Activated CD4-positive, alpha-beta T cell treated with anti-CD3 and anti-CD28 coated beads, Interleukin-2, amount 10 ng/mL, durations not matched to agents 7 days and 5 days (primary cell): ENCODE measurements around the gene SUV39H1. TPM values are rescaled to one million over a fixed set of nuclear protein-coding genes. Genes with fewer than 3 reads are reported as not detected.
A peak's percentile ranks its signal among the peaks of the same experiment; 100 is the strongest.

Experiments used
- CTCF ChIA-PET: fragments of 350-600 bp; sonication (Branson Sonifier 250); formaldehyde crosslinking; loops from one replicate; lab custom pipeline; 2021; ENCODE audit warnings: antibody characterized with exemption; lab: Charles Lee
- POLR2A ChIA-PET: fragments of 350-600 bp; sonication (Branson Sonifier 250); formaldehyde crosslinking; loops from one replicate; lab custom pipeline; 2021; ENCODE audit warnings: antibody characterized with exemption; lab: Charles Lee
- DNase-seq: peaks from one replicate; pipeline ENCODE4 v3.0.0-alpha.2; 2020
- H3K27ac Mint-ChIP-seq: one replicate; pipeline ENCODE4 v1.8.0; 2021; ENCODE audit warnings: mild to moderate bottlenecking, moderate library complexity, mixed read lengths
- H3K27me3 Mint-ChIP-seq: one replicate; pipeline ENCODE4 v1.8.0; 2021; ENCODE audit warnings: mixed read lengths
- H3K36me3 Mint-ChIP-seq: one replicate; pipeline ENCODE4 v1.8.0; 2021; ENCODE audit warnings: low read depth, mixed read lengths
- H3K4me1 Mint-ChIP-seq: one replicate; pipeline ENCODE4 v1.8.0; 2021; ENCODE audit warnings: mixed read lengths
- H3K4me3 Mint-ChIP-seq: one replicate; pipeline ENCODE4 v1.8.0; 2021; ENCODE audit warnings: mild to moderate bottlenecking, moderate library complexity, mixed read lengths
- H3K9me3 Mint-ChIP-seq: one replicate; pipeline ENCODE4 v1.8.0; 2021; ENCODE audit warnings: mixed read lengths
- total RNA-seq, 2 experiments: library from RNA; stranded (reverse); gene quantifications; one replicate each; pipeline ENCODE4 v1.2.3, GENCODE V29; 2021

SUV39H1 gene
- total RNA-seq, 2 experiments from 2014 or later, result 33.4 to 33.6 TPM

- Mint-ChIP-seq H3K36me3 (peaks cover 40% of the 10 kb centered on the region), H3K27ac (no peak overlapping the region), H3K27me3 (no peaks in the 10 kb centered on the region), H3K4me1 (peaks cover 37% of the 10 kb centered on the region), H3K4me3 (no peak overlapping the region), H3K9me3 (peaks cover 26% of the 10 kb centered on the region)
- no peak for DNase-seq
- ChIA-PET POLR2A (interaction anchor here (0.7 kb wide), 1 partner anchor 15 kb away, joined by 3 read pairs; no protein-coding TSS in a partner anchor), CTCF (interaction anchor here (1.3 kb wide), 1 partner anchor 23 kb away, joined by 3 read pairs; no protein-coding TSS in a partner anchor)
Measured at GRCh38 chrX:48728653-48729052, 32.1 kb downstream of the SUV39H1 start.

- H3K4me1 Mint-ChIP-seq, result peaks cover 19% of the 10 kb centered on the region
- H3K27ac Mint-ChIP-seq, result peak overlapping the region; percentile 96
- H3K4me3 Mint-ChIP-seq, result peak overlapping the region; percentile 87
- ChIA-PET CTCF (interaction anchor here (1.4 to 2.1 kb wide), 2 partner anchors 10 to 23 kb away, joined by 4 to 7 read pairs; no protein-coding TSS in a partner anchor), POLR2A (interaction anchor here (0.6 kb wide), 1 partner anchor 10 kb away, joined by 6 read pairs; no protein-coding TSS in a partner anchor)
- H3K27me3 Mint-ChIP-seq, result no peaks in the 10 kb centered on the region
- H3K36me3 Mint-ChIP-seq, result peaks cover 7% of the 10 kb centered on the region
- DNase-seq, result no peak
- H3K9me3 Mint-ChIP-seq, result no peaks in the 10 kb centered on the region
Measured at GRCh38 chrX:48736303-48736702, 39.8 kb downstream of the SUV39H1 start.

- Mint-ChIP-seq H3K36me3 (peaks cover 7% of the 10 kb centered on the region), H3K27me3 (no peaks in the 10 kb centered on the region), H3K4me1 (peaks cover 19% of the 10 kb centered on the region), H3K9me3 (no peaks in the 10 kb centered on the region), H3K4me3 (peak overlapping the region; percentile 87), H3K27ac (peak overlapping the region; percentile 96)
- no peak for DNase-seq
- POLR2A ChIA-PET, result interaction anchor here (0.6 kb wide), 3 partner anchors 10 to 161 kb away, joined by 3 to 6 read pairs (median 3); partner anchors contain the start of genes PQBP1 and TIMM17B
- CTCF ChIA-PET, result interaction anchor here (1.4 to 2.1 kb wide), 2 partner anchors 11 to 23 kb away, joined by 4 to 7 read pairs; no protein-coding TSS in a partner anchor
Measured at GRCh38 chrX:48736878-48737212, 40.3 kb downstream of the SUV39H1 start.

GRCh38 chrX:48737213-48737938 is 40.8 kb downstream of the SUV39H1 start:
- Mint-ChIP-seq H3K4me1 (peaks cover 19% of the 10 kb centered on the region), H3K27ac (peak overlapping the region; percentile 96), H3K27me3 (no peaks in the 10 kb centered on the region), H3K4me3 (peak overlapping the region; percentile 87), H3K36me3 (peaks cover 7% of the 10 kb centered on the region), H3K9me3 (no peaks in the 10 kb centered on the region)
- ChIA-PET CTCF (interaction anchor here (1.4 to 2.1 kb wide), 3 partner anchors 11 to 24 kb away, joined by 4 to 7 read pairs (median 5); no protein-coding TSS in a partner anchor), POLR2A (interaction anchor here (0.6 to 1.0 kb wide), 3 partner anchors 16 to 160 kb away, joined by 3 read pairs; partner anchors contain the start of genes PQBP1 and TIMM17B)
- DNase-seq, result peak; percentile 91

- peaks cover 7% of the 10 kb centered on the region for H3K36me3 Mint-ChIP-seq
- ChIA-PET CTCF (interaction anchor here (1.6 to 2.1 kb wide), 2 partner anchors 19 to 24 kb away, joined by 5 to 7 read pairs; no protein-coding TSS in a partner anchor), POLR2A (interaction anchor here (1.0 kb wide), 1 partner anchor 17 kb away, joined by 3 read pairs; no protein-coding TSS in a partner anchor)
Measured at GRCh38 chrX:48737940-48738339, 41.4 kb downstream of the SUV39H1 start.

GRCh38 chrX:48741834-48742233 is 45.3 kb downstream of the SUV39H1 start:
- POLR2A ChIA-PET, result no interaction called here
- no peaks in the 10 kb centered on the region for H3K9me3 Mint-ChIP-seq
- peaks cover 2% of the 10 kb centered on the region for H3K36me3 Mint-ChIP-seq
- H3K27ac Mint-ChIP-seq, result no peak overlapping the region
- no peak overlapping the region for H3K4me3 Mint-ChIP-seq
- CTCF ChIA-PET, result no interaction called here
- H3K4me1 Mint-ChIP-seq, result peaks cover 11% of the 10 kb centered on the region
- H3K27me3 Mint-ChIP-seq, result no peaks in the 10 kb centered on the region
- no peak for DNase-seq

More at GRCh38 chrX:48737940-48738339, 41.4 kb downstream of the SUV39H1 start:
- H3K27ac Mint-ChIP-seq, result peak overlapping the region; percentile 96
- H3K4me3 Mint-ChIP-seq, result peak overlapping the region; percentile 87
- peaks cover 19% of the 10 kb centered on the region for H3K4me1 Mint-ChIP-seq
- DNase-seq, result no peak
- no peaks in the 10 kb centered on the region for H3K27me3 Mint-ChIP-seq
- H3K9me3 Mint-ChIP-seq, result no peaks in the 10 kb centered on the region

- DNase-seq, result no peak
- POLR2A ChIA-PET, result no interaction called here
Measured at GRCh38 chrX:48745222-48745621, 48.7 kb downstream of the SUV39H1 start.

GRCh38 chrX:48747415-48748016 is 51.0 kb downstream of the SUV39H1 start:
- Mint-ChIP-seq H3K36me3 (no peaks in the 10 kb centered on the region), H3K27me3 (no peaks in the 10 kb centered on the region), H3K27ac (no peak overlapping the region), H3K9me3 (no peaks in the 10 kb centered on the region), H3K4me3 (no peak overlapping the region), H3K4me1 (peaks cover 12% of the 10 kb centered on the region)
- ChIA-PET POLR2A (no interaction called here), CTCF (no interaction called here)
- DNase-seq, result no peak

More at GRCh38 chrX:48745222-48745621, 48.7 kb downstream of the SUV39H1 start:
- no peak overlapping the region for H3K4me3 Mint-ChIP-seq
- H3K4me1 Mint-ChIP-seq, result peaks cover 2% of the 10 kb centered on the region
- H3K27ac Mint-ChIP-seq, result no peak overlapping the region
- no peaks in the 10 kb centered on the region for H3K9me3 Mint-ChIP-seq
- CTCF ChIA-PET, result interaction anchor here (0.5 kb wide), 1 partner anchor 20 kb away, joined by 3 read pairs; no protein-coding TSS in a partner anchor
- no peaks in the 10 kb centered on the region for H3K36me3 Mint-ChIP-seq
- no peaks in the 10 kb centered on the region for H3K27me3 Mint-ChIP-seq

- ChIA-PET CTCF (interaction anchor here (0.9 kb wide), 1 partner anchor 10 kb away, joined by 4 read pairs; no protein-coding TSS in a partner anchor), POLR2A (no interaction called here)
- Mint-ChIP-seq H3K27me3 (no peaks in the 10 kb centered on the region), H3K4me1 (peaks cover 12% of the 10 kb centered on the region), H3K4me3 (no peak overlapping the region), H3K36me3 (no peaks in the 10 kb centered on the region), H3K9me3 (no peaks in the 10 kb centered on the region), H3K27ac (no peak overlapping the region)
- DNase-seq, result no peak
Measured at GRCh38 chrX:48749182-48749581, 52.6 kb downstream of the SUV39H1 start.

GRCh38 chrX:48751343-48751742 is 54.8 kb downstream of the SUV39H1 start:
- peak overlapping the region; percentile 79 for H3K27ac Mint-ChIP-seq
- H3K9me3 Mint-ChIP-seq, result no peaks in the 10 kb centered on the region
- H3K4me3 Mint-ChIP-seq, result no peak overlapping the region
- H3K4me1 Mint-ChIP-seq, result peaks cover 13% of the 10 kb centered on the region
- CTCF ChIA-PET, result no interaction called here
- peak; percentile 9 for DNase-seq
- POLR2A ChIA-PET, result no interaction called here
- H3K36me3 Mint-ChIP-seq, result no peaks in the 10 kb centered on the region
- H3K27me3 Mint-ChIP-seq, result no peaks in the 10 kb centered on the region

GRCh38 chrX:48752498-48752897 is 56.0 kb downstream of the SUV39H1 start:
- Mint-ChIP-seq H3K27ac (no peak overlapping the region), H3K9me3 (no peaks in the 10 kb centered on the region), H3K4me1 (peaks cover 13% of the 10 kb centered on the region), H3K36me3 (no peaks in the 10 kb centered on the region), H3K27me3 (no peaks in the 10 kb centered on the region), H3K4me3 (no peak overlapping the region)
- ChIA-PET POLR2A (no interaction called here), CTCF (no interaction called here)
- no peak for DNase-seq

GRCh38 chrX:48753708-48754228 is 57.2 kb downstream of the SUV39H1 start:
- Mint-ChIP-seq H3K27ac (no peak overlapping the region), H3K4me3 (no peak overlapping the region), H3K36me3 (no peaks in the 10 kb centered on the region), H3K27me3 (no peaks in the 10 kb centered on the region), H3K4me1 (peaks cover 13% of the 10 kb centered on the region), H3K9me3 (no peaks in the 10 kb centered on the region)
- DNase-seq, result no peak
- POLR2A ChIA-PET, result no interaction called here
- CTCF ChIA-PET, result no interaction called here
